ENCODE data around the gene CSNK1G3.

- TF ChIP-seq, protein P1, sequence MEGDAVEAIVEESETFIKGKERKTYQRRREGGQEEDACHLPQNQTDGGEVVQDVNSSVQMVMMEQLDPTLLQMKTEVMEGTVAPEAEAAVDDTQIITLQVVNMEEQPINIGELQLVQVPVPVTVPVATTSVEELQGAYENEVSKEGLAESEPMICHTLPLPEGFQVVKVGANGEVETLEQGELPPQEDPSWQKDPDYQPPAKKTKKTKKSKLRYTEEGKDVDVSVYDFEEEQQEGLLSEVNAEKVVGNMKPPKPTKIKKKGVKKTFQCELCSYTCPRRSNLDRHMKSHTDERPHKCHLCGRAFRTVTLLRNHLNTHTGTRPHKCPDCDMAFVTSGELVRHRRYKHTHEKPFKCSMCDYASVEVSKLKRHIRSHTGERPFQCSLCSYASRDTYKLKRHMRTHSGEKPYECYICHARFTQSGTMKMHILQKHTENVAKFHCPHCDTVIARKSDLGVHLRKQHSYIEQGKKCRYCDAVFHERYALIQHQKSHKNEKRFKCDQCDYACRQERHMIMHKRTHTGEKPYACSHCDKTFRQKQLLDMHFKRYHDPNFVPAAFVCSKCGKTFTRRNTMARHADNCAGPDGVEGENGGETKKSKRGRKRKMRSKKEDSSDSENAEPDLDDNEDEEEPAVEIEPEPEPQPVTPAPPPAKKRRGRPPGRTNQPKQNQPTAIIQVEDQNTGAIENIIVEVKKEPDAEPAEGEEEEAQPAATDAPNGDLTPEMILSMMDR (IDR thresholded peaks at IDR 0.05): no peak
- TF ChIP-seq POLR2A (IDR thresholded peaks at IDR 0.05): no peak
Observed at GRCh38 chr5:123486951-123487655, 24.9 kb upstream of the CSNK1G3 start.
